Globus pallidus (tissue), 1 donor: ENCODE data around the gene BLCAP.
"Not testable (repeated sequence)": the region's sequence is repeated elsewhere in the genome, so short reads cannot be mapped to it uniquely, and the experiment has no call there.

Experiments
- DNase-seq: peaks from one replicate; pipeline ENCODE4 v3.0.0-alpha.2; 2015; ENCODE audit warnings: low spot score

The BLCAP gene

DNA sequence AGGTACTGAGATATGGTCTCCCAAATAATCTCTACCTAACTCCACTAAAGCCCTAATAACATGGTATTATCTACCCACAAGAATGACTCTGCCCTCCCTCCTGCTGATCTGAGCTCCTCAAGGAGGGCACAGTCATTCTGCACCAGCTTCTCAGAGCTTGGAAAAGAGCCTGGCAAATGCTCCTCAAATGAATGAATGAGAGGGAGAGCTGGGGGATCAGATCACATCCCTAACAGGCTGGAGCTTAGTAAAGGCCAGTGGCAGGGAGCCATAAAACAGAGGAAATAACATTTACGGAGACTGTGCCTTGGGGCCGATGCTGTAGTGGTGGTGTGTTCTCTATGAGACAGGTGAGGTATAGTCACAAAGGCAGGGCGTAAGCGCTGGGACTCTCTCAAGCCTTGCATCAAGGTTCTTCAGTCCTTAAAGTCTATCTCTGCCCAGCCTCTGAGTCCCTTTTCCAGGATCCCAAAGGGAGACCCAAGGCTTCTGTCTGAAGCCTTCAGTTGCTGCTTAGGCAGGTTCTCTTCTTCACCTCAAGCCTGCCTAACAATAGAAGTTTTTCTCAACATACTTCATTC, 13.8 kb downstream of the BLCAP start:
- DNase-seq: no peak

DNA sequence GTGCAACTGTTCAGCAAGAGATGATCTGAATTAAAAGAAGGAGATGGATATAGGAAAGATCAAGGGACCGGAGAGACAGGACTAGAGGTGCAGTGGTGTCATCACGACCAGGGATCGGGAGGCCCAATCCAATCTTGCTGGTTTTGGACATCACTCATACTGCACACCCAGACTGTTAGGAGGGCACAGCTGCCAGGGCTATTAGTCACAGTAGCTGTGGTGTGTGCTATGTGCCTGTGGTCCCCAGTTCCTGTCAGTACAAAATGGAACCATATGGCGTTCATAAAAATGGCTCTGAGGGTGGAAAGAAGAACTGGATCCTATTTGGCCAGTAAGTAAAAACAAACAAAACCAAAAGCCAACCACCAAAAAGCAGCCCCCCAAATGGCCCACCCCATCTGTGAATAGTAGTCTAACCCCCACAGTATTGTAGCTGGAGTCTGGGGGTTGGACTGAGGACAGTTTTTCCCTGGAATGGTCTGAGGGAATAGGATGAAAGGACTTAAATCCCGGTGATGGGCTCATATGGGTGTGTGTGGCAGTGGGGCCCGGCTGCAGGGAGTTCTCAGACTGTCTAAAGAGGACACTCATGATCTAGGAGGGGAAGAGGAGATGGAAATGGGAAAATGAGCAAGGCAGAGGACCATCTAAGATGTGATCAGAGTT, 15.9 kb downstream of the BLCAP start:
- no peak for DNase-seq

DNA sequence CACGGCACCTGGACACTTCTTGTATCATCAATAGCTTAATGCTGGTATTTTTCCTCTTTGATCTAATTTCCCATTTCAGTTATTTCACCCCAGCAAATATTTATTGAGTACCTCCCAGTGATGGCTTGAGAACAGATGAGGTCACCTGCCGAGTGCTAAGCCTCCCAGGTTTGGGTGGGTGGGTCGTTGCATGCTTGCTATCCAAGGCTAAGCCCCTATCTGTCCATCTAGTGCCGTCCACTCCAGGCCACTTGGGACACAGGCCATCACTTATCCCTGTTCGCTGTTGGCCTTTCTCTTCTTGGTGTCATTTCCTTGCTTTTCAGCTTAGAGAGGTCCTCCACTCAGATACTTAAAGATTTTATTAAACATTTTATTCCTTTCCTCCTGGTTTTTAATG, 17.4 kb downstream of the BLCAP start:
- DNase-seq: no peak

DNA sequence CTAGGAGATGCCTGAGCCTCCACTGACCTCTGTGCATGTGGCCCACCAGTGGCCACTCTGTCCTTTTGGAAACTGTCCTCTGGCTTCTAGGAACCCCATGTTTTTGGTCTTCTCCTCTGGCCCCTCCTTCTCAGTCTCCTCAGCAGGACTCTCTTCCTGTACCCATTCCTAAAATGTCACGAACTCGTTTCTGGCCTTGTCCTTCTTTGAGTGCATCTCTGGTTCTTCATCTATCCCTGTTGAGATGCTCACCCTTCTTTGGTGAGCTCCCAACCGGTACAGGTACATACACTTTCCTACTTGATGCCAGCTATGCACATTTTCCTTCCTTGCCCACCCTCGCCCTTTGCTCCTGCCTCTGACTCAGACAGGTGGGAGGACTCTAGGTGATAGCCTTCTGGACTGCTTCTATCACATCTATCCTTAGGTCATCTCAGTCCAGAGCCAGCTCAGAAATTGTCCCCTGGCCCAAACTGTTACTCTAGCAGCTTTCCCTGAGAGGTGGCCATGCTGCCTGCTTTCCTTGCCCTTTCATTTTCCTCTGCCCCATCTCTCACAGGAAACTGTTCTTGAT, 21.4 kb downstream of the BLCAP start:
- no peak for DNase-seq

DNA sequence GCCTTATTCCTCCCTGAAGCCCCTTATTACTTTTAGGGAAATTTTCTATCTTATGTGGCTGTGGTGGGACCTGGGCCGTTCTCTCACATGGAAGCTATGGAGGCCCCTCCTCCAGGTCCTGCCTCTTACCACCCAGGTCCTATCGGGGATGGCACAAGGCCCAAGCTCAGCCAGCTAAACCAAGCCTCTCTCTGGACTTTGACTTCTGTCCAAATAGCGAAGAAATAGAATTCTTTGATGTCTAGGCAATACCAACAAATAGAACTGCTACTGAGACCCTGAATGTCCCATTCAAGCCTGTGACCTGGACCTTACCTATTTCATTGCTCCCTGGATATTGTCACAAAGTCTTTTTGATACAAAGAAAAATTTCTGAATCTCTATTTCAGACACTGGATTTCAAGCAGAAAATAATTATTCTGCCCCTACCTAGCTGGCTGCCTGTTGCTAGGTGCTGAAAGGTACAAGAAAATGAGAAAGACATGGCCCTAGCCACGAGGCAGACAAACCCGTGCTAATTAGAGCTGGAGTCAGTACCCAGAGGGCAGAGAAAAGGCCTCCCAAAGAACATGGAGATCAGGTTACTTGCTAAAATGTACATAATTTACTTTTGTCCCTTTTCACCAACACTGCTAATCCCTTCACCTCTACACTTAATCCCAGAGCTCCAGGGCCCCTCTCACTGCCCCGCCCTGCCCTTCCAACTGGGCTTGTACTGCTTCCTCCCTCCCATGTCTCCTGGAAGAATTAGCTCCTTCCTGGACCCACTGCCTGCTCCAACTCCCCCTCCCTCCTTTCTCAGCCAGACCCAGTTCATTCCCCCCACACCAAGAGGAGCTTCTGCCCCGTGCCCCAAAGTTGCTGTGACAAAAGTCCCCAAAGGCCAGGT, 22.2 kb downstream of the BLCAP start:
- no peak for DNase-seq

DNA sequence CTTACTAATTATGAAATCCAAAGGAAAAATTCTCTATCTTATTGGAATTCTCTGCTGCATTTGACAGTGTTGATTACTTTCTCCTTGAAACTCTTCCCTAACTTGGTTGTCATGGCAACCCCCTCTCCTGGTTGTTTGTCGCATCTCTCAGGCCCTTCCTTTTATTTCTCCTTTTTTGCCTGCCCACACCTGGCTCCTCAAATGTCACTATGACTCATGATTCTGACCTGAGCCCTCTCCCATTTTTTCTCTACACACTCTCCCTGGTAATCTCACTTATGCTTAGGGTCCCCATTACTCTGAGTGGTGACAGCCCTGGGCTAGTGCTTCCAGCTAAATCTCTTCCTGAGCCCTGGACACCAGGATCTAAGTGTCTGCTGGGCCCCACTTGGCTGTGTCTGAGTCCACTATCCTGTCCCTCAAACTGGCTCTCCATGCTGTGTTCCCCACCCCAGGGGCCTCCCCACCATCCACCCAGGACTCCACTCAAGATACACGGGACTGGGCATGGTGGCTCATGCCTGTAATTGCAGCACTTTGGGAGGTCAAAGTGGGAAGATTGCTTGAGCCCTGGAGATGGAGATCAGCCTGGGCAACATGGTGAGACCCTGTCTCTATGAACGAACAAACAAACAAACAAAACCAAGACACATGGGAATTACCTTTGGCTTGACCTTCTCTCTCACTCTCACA, 23.1 kb downstream of the BLCAP start:
- no peak for DNase-seq

DNA sequence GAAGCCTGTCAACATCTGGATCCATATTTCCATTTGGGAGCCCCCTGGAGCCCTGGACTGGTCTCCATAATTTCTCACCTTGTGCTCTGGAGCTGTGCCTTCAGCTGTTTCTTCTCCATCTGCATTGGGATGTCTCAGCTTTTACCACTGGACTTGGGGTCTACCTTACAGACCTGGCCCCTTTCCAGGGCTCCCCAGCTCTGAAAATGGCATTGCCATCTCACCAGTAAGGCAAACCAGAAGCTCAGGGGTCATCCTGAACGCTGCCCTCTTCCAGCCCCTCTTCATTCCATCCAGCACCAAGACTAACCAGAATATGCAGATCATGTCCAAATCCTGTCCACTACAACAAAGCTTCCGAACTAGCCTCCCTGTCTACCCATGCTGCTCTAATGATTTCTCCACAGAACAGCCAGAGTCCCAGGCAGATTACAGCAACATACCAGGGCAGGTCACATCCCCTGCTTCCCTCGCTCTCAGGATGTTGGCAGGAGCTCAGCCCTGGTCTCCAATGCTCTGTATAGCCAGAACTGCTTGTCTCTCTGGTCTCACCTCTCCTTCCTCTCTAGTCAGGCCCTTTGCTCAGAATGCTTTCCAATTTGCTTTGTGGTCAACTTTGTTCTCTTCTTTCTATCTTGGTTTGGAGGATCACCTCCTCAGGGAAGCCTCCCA, 24.3 kb downstream of the BLCAP start:
- DNase-seq: no peak

DNA sequence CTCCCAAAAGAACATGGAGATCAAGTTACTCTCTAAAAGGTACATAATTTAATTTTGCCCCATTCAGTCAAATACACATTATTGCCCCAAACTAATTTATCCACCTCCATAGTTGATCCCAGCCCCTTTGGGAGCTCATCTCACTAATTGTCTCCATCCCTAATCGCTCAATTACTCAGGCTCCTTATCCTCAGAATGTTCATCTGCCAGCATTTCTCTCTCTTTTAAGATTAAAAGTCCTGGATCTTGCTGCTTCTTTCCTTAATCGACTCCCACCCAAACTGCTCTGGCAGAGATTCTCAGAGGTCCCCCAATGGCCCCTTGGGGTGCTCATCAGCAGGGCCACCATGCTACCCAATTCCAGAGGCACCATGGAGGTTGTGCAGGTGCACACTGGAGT, 25.0 kb downstream of the BLCAP start:
- DNase-seq: no peak

DNA sequence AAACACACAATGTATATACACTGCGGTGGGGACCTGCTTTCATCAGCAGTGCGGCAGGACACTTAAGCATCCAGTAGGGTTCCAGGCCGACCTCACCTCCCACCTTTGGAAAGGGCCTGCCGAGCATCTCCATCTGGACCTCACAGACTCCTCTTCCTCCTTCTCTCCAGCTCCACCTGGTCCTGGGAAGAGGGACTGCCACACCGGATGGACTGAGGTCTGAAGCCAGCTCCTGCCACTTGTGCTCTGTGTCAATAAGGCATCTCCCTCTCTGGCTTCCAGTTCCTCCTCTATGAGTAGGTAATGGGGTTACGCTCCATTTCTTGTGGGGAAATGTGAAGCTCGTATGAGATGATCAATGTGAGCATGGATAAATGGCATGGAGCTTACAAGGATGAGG, 25.7 kb downstream of the BLCAP start:
- DNase-seq: no peak

DNA sequence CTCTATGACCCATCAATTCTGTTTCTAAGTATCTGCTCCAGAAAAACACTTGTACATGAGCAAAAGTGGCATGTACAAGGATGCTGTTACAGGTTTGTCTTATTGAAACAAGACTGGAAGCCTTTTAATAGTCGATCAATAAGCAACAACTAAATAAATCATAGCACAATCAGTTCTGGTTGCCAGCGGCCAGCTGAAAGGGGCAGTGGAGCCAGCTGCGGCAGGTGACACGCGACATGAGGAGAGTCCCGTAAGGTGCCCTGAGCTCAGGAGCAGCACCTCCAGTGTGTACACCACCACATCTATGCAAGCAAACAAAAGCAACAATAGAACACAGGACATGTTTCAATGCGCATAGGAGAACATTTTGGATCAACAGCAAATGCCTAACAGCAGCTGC, 27.4 kb downstream of the BLCAP start:
- DNase-seq: no peak

DNA sequence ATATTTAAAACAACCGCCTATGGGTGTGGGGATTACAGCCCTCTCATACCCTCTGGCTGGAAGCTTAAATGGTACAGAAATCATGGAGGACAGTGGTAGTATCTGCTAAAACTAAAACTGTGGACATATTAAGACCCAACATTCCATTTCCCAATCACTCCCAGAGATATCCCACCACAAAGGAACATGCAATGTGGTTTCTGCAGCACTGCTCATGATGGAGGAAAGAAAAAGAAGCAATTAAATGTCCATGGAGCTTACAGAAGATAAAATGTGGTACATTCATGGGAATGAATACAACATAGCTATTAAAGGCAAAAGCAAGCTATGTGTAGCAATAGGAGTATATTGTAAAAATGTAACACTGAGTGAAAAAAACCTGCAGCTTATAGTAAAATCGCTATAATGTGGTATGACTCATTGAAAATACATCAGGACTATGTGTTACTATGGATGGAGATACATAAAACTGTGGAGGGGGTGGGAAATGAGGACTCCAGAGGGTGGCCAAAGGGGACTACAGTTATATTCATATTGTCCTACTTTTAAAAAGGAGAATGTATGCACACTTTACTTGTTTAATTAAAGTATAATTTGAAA, 29.5 kb downstream of the BLCAP start:
- DNase-seq: no peak

DNA sequence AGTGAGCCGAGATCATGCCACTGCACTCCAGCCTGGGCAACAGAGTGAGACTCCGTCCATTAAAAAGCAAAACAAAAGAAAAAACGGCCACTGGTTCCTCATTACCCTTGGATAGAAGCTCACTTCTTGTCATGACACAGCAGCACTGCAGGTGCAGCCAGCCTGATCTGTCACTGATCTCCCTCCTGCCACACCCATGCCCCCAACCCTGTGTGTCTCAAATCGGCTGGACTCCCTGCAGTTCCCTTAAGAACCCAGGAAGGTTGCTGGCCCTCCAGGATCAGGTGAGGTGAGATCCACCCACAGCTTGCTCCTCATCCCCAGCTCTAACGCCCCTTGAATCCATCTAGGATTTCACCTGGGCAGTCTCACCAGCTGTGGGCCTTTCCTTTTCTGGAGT, 32.9 kb downstream of the BLCAP start:
- DNase-seq: no peak

DNA sequence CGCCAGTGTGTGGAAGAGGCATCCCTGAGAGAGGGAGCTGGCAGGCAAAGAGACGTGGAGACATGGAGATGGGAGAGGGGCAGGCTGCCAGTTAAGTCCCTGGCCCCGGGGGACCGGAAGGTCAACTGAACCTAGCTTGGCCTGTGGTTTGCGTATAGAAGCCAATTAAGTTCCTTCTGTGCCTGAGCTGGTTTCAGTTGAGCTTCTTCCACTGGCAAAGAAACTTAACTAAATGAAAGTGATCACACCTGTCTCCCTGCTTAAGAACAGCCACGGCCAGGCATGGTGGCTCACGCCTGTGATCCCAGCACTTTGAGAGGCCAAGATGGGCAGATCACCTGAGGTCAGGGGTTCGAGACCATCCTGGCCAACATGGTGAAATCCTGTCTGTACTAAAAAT, 33.4 kb downstream of the BLCAP start:
- no peak for DNase-seq

DNA sequence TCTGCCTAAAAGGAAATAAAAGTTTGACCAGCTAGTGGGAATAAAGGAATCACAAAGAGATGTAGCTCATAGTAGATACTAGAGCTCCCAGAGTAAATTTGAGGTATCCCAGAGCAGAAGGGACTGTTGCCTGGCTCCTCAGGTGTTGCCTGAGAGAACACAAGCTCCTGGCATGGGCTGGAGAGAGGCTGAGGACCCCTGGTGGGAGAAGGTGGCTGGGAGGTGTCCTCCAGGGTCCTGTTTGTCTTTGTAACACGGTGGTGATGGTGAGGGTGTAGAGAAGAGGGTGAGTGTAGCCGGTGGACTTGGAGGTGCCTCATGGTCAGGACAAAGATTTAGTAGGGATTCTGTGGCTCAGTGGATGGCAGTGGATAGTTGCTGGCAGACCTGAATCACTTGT, 34.7 kb downstream of the BLCAP start:
- DNase-seq: no peak

DNA sequence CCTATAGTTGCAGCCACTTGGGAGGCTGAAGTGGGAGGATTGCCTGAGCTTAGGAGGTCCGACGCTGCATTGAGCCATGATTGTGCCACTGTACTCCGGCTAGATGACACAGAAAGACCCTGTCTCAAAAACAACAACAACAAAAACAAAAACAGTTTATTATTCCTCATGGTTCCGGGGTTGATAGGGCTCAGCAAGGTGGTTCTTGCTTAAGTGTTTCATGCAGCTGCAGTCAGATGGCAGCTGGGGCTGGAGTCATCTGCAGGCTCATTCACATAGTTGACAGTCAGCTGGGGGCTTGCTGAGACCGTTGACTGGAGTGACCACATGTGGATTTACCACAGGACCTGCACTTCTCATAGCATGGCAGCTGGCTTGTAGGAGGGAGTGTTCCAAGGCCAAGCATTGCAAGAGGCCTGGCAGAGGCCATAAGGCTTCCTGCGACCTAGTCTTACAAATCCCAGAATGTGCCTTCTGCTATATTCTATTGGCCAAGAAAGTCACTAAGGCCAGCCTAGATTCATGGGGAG, 35.5 kb downstream of the BLCAP start:
- no peak for DNase-seq

DNA sequence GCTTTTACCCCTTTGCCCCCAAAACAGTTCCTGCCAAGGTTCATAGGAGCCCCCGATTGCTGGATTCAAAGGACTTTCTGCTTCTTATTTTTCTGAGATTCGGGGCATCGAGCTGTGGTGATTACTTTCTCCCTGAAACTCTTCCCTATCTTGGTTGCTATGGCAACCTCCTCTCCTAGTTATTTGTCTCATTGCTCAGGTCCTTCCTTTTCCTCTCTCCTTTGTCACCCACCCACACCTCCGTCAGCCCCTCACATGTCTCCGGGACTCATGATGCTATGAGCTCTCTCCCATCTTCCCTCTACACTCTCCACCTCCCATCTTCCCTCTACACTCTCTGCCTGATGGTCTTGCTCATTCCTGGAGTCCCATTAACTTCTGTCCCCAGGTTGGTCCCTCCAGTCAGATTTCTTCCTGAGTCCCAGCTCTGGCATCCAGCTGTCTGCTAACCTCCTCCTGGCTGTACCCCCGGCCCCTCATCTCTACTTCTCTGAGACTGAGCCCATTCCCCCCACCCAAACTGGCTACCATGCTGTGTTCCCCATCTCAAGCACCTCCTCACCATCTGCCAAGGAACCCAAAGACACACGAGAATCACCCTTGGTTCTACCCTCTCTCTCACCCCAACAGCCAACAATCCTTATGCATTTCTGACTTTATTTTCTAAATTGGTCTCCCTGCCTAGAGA, 36.9 kb downstream of the BLCAP start:
- DNase-seq: no peak

DNA sequence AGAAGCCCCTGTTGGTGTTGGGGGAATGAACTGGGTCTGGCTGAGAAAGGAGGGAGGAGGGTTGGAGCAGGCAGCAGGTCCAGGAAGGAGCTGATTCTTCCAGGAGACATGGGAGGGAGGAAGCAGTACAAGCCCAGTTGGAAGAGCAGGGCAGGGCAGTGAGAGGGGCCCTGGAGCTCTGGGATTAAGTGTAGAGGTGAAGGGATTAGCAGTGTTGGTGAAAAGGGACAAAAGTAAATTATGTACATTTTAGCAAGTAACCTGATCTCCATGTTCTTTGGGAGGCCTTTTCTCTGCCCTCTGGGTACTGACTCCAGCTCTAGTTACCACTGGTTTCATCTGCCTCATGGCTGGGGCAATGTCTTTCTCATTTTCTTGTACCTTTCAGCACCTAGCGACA, 41.5 kb downstream of the BLCAP start:
- not testable (repeated sequence) for DNase-seq

DNA sequence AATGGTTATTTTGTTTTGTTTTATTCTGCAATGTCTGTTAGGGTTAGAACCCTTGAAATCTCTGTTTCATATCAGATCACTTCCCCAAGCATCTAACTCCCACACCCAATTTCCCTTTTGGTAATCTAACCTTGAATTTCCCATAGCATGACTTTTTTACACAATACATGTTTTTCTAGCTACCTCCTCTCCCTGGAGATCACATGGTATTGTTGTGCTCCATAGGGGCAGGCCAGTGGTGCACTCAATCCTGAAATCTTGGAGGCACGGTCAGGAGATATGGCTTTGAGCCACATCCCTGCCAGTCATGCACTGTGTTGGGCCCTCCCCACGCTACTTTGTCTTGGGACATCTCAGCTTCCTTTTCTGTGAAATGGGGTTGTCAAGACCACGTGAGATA, 43.3 kb downstream of the BLCAP start:
- no peak for DNase-seq

DNA sequence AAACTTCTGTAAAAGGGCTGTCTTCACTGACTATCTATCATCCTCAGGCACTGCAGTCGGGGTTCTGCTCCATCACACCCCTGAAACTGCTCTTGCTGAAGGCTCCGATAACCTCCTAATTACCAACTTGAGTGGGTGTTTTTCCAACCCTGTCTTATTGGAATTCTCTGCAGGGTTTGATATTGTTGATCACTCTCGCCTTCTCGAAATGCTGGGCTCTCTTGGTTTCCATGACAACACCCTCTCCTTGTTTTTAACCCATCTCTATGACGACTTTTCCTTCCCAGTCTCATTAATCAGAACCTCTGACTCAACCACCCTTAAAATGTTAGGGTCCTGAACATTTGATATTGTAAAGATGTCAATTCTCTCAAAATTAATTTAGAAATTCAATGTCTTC, 46.1 kb downstream of the BLCAP start:
- DNase-seq: no peak

DNA sequence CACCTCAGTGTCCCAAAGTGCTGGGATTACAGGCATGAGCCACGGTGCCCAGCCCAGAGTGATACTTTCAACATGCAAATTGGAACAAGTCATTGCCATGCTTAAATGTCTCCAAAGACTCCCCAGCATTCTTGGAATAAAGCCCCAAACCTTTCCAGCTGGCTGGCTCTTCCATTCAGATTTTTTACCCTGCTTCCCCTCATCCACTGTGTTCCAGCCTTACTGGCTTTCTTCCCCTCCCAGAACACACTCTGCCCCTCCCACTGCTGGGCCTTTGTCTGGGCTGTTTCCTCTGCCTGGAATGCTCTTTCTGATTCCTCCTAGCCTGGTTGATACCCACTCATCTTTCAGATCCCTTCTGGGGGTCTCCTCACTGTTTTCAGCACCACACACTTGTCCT, 46.8 kb downstream of the BLCAP start:
- DNase-seq: peak; percentile 16
